Neural cell (in vitro differentiated cells): Measurements from ENCODE around the gene SERPINB8. TPM values are rescaled to one million over a fixed set of nuclear protein-coding genes. Genes with fewer than 3 reads are reported as not detected.

Experiments
- H2AFZ ChIP-seq: fragments of 200-600, 300-800 bp; sonication (generic), shearing (Covaris generic); 2 replicates; pipeline ENCODE4 v1.6.0; 2014; ENCODE audit warnings: low read depth, mild to moderate bottlenecking, antibody characterized with exemption, low read length, moderate library complexity
- H3F3A ChIP-seq: fragments of 200-600 bp; shearing (Covaris generic); 2 replicates; pipeline ENCODE4 v1.6.1; 2016; ENCODE audit warnings: mild to moderate bottlenecking, moderate library complexity, mixed read lengths, antibody characterized with exemption, low read length; ENCODE audit not compliant: insufficient read depth, poor library complexity, severe bottlenecking
- H3K27ac ChIP-seq: fragments of 200-600, 300-800 bp; sonication (generic), shearing (Covaris generic); 2 replicates; pipeline ENCODE4 v1.5.1; 2014; ENCODE audit warnings: mild to moderate bottlenecking, low read length, moderate library complexity
- H3K27me3 ChIP-seq: fragments of 300-800, 200-600 bp; sonication (generic), shearing (Covaris generic); 2 replicates; pipeline ENCODE4 v1.6.0; 2014; ENCODE audit warnings: mild to moderate bottlenecking, low read depth, low read length, moderate library complexity; ENCODE audit not compliant: insufficient read depth
- H3K36me3 ChIP-seq: fragments of 300-800, 200-600 bp; sonication (generic), shearing (Covaris generic); 2 replicates; pipeline ENCODE4 v1.5.1; 2014; ENCODE audit warnings: mild to moderate bottlenecking, antibody characterized with exemption, low read length, moderate library complexity; ENCODE audit not compliant: insufficient read depth
- H3K4me2 ChIP-seq: fragments of 300-800, 200-600 bp; sonication (generic), shearing (Covaris generic); 2 replicates; pipeline ENCODE4 v1.6.0; 2014; ENCODE audit warnings: mild to moderate bottlenecking, low read length
- H3K4me3 ChIP-seq: fragments of 300-800, 200-600 bp; sonication (generic), shearing (Covaris generic); 2 replicates; pipeline ENCODE4 v1.5.1; 2014; ENCODE audit warnings: mild to moderate bottlenecking, low read length, moderate library complexity
- H3K79me2 ChIP-seq: fragments of 200-600 bp; shearing (Covaris generic); replicated peaks from 2 replicates; pipeline ENCODE4 v1.6.0; 2014; ENCODE audit warnings: mild to moderate bottlenecking, low read length, moderate library complexity; ENCODE audit not compliant: insufficient read depth
- H3K9ac ChIP-seq: fragments of 300-800, 200-600 bp; sonication (generic), shearing (Covaris generic); 2 replicates; pipeline ENCODE4 v1.6.1; 2016; ENCODE audit warnings: mild to moderate bottlenecking, low read length, mixed read lengths
- H3K9me2 ChIP-seq: fragments of 200-600 bp; shearing (Covaris generic); 2 replicates; pipeline ENCODE4 v1.6.1; 2016; ENCODE audit warnings: mild to moderate bottlenecking, low read length, mixed read lengths; ENCODE audit not compliant: insufficient read depth
- H3K9me3 ChIP-seq: fragments of 200-600, 300-800 bp; sonication (generic), shearing (Covaris generic); 2 replicates; pipeline ENCODE4 v1.6.1; 2016; ENCODE audit warnings: mild to moderate bottlenecking, mixed run types, low read length, moderate library complexity, mixed read lengths
- H4K20me1 ChIP-seq: fragments of 200-600 bp; shearing (Covaris generic); 2 replicates; pipeline ENCODE4 v1.6.1; 2016; ENCODE audit warnings: mild to moderate bottlenecking, mixed run types; ENCODE audit not compliant: insufficient read depth
- CTCF ChIP-seq: fragments of 450-650 bp; IDR thresholded peaks from 2 replicates; pipeline ENCODE4 v1.5.1; 2014; ENCODE audit warnings: antibody characterized with exemption, mild to moderate bottlenecking, moderate library complexity; ENCODE audit not compliant: poor library complexity, severe bottlenecking
- EP300 ChIP-seq: fragments of 450-650 bp; conservative IDR thresholded peaks from 2 replicates; pipeline ENCODE4 v1.6.1; 2014; ENCODE audit warnings: antibody characterized with exemption, mild to moderate bottlenecking, moderate library complexity; ENCODE audit not compliant: poor library complexity, severe bottlenecking
- EZH2 ChIP-seq: fragments of 200-600, 300-800 bp; shearing (Covaris generic), sonication (generic); IDR thresholded peaks from 2 replicates; pipeline ENCODE4 v1.6.1; 2014; ENCODE audit warnings: antibody characterized with exemption, low read length, borderline replicate concordance, mild to moderate bottlenecking; ENCODE audit not compliant: insufficient read depth, poor library complexity, severe bottlenecking
- MXI1 ChIP-seq: fragments of 450-650 bp; conservative IDR thresholded peaks from 2 replicates; pipeline ENCODE4 v1.6.1; 2014; ENCODE audit warnings: antibody characterized with exemption, mild to moderate bottlenecking; ENCODE audit not compliant: poor library complexity, severe bottlenecking
- POLR2AphosphoS5 ChIP-seq: IDR thresholded peaks from 2 replicates; pipeline ENCODE4 v1.6.1; 2012
- RAD21 ChIP-seq: fragments of 450-650 bp; conservative IDR thresholded peaks from 2 replicates; pipeline ENCODE4 v1.6.1; 2014; ENCODE audit warnings: antibody characterized with exemption, mild to moderate bottlenecking, moderate library complexity
- REST ChIP-seq: IDR thresholded peaks from 2 replicates; pipeline ENCODE4 v1.6.1; 2012; ENCODE audit warnings: borderline replicate concordance
- SMC3 ChIP-seq: fragments of 450-650 bp; conservative IDR thresholded peaks from 2 replicates; pipeline ENCODE4 v1.6.1; 2014; ENCODE audit warnings: antibody characterized with exemption, mild to moderate bottlenecking, moderate library complexity; ENCODE audit not compliant: poor library complexity
- TAF1 ChIP-seq: IDR thresholded peaks from 2 replicates; pipeline ENCODE4 v1.6.1; 2012; ENCODE audit warnings: low read depth
- polyA plus RNA-seq: library from polyadenylated mRNA; depleted of rRNA; stranded (reverse); fragments of >200 nt; gene quantifications from 2 replicates; pipeline ENCODE4 v1.2.3, GENCODE V29; 2014

Gene SERPINB8
- polyA plus RNA-seq, 1 donor from 2014 or later: 2.0 TPM

GRCh38 chr18:63980896-63981460 is 11.1 kb downstream of the SERPINB8 start:
- TF ChIP-seq POLR2AphosphoS5: no peak
- TF ChIP-seq REST: no peak
- TF ChIP-seq RAD21: no peak
- TF ChIP-seq EP300: no peak
- TF ChIP-seq CTCF: no peak
- TF ChIP-seq MXI1: no peak
- no peak for TF ChIP-seq SMC3
- no peak for TF ChIP-seq TAF1
- TF ChIP-seq EZH2: no peak
- H3K36me3 ChIP-seq: no peaks in the 10 kb centered on the region
- H4K20me1 ChIP-seq: no peaks in the 10 kb centered on the region
- H3K27ac ChIP-seq: no peak overlapping the region
- no peaks in the 10 kb centered on the region for H3K27me3 ChIP-seq
- no peak overlapping the region for H3K9ac ChIP-seq
- no peak overlapping the region for H2AFZ ChIP-seq
- H3K79me2 ChIP-seq: no peaks in the 10 kb centered on the region
- H3F3A ChIP-seq: no peaks in the 10 kb centered on the region
- H3K4me3 ChIP-seq: no peak overlapping the region
- H3K4me2 ChIP-seq: no peak overlapping the region
- H3K9me2 ChIP-seq: no peaks in the 10 kb centered on the region
- no peaks in the 10 kb centered on the region for H3K9me3 ChIP-seq

GRCh38 chr18:63981719-63982118 is 11.8 kb downstream of the SERPINB8 start:
- Histone ChIP-seq H2AFZ (no peak overlapping the region), H3F3A (no peaks in the 10 kb centered on the region), H3K4me3 (no peak overlapping the region), H3K36me3 (no peaks in the 10 kb centered on the region), H4K20me1 (no peaks in the 10 kb centered on the region), H3K4me2 (no peak overlapping the region), H3K79me2 (no peaks in the 10 kb centered on the region), H3K9me3 (no peaks in the 10 kb centered on the region), H3K27ac (no peak overlapping the region), H3K9me2 (no peaks in the 10 kb centered on the region), H3K9ac (no peak overlapping the region), H3K27me3 (no peaks in the 10 kb centered on the region)
- TF ChIP-seq MXI1 (no peak), RAD21 (no peak), TAF1 (no peak), POLR2AphosphoS5 (no peak), CTCF (no peak), SMC3 (no peak), EZH2 (no peak), REST (no peak), EP300 (no peak)
